ENCODE results near the gene RGMA.
"Not testable (repeated sequence)": the region's sequence is repeated elsewhere in the genome, so short reads cannot be mapped to it uniquely, and the experiment has no call there.

RGMA gene

GRCh38 chr15:93065641-93066045 lies 23.4 kb downstream of the RGMA start:
- no peak overlapping the region for H3K4me3 ChIP-seq (replicated peaks in 1 of 2; ENCODE audit: low read depth in 2 of 2, low read length in 2 of 2)
- DNase-seq (ENCODE audit: low read depth in 2 of 2): no peak
- TF ChIP-seq, protein P1, sequence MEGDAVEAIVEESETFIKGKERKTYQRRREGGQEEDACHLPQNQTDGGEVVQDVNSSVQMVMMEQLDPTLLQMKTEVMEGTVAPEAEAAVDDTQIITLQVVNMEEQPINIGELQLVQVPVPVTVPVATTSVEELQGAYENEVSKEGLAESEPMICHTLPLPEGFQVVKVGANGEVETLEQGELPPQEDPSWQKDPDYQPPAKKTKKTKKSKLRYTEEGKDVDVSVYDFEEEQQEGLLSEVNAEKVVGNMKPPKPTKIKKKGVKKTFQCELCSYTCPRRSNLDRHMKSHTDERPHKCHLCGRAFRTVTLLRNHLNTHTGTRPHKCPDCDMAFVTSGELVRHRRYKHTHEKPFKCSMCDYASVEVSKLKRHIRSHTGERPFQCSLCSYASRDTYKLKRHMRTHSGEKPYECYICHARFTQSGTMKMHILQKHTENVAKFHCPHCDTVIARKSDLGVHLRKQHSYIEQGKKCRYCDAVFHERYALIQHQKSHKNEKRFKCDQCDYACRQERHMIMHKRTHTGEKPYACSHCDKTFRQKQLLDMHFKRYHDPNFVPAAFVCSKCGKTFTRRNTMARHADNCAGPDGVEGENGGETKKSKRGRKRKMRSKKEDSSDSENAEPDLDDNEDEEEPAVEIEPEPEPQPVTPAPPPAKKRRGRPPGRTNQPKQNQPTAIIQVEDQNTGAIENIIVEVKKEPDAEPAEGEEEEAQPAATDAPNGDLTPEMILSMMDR (IDR thresholded peaks at IDR 0.05; ENCODE audit: low read depth, low read length): no peak

DNA sequence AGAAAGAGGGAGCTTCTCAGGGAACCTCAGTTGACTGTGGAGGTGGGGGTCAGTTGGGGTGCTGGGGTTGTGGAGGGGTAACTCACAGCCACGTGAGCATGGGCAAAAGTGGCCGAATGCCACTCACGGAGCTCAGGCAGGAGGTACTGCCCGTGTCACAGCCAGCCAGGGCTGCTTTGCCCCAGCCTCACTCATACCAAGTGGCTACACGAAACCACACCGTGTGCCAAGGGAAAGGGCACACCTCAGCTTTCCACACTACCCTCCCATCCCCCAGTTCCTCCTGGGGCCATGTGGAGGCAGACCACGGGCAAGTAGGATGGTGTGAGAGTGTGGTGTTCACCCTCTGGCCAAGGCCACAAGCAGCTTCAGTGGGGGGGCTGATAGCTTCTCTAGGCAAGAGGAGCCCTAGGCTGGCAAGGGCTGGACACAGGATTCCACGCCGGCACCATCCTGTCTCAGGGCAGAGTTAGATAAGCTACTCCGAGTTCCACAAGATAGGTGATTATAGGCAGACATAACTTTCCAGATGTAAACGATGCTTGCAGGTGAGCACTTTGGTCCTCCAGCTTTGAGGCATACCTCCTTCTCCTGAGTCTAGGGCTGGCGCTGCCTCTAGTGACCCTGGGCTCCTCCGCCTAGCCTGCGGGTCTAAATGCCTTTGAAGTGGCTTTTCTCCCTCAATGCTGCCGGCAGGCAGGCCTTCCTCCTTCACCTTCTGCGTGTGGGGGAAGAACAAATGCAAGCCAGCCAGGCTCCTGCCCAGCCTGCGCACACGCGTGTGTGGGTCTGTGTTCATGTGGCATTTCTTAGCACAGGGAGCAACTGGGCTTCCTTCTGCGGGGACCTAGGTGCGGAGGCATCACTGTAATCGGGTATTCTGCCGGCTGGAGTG lies 25.0 kb downstream of the RGMA start:
- TF ChIP-seq, protein P1 (IDR thresholded peaks at IDR 0.05; ENCODE audit: low read depth, low read length): no peak
- no peak for DNase-seq (ENCODE audit: low read depth in 2 of 2)
- no peak overlapping the region for H3K4me3 ChIP-seq (replicated peaks in 1 of 2; ENCODE audit: low read depth in 2 of 2, low read length in 2 of 2)

DNA sequence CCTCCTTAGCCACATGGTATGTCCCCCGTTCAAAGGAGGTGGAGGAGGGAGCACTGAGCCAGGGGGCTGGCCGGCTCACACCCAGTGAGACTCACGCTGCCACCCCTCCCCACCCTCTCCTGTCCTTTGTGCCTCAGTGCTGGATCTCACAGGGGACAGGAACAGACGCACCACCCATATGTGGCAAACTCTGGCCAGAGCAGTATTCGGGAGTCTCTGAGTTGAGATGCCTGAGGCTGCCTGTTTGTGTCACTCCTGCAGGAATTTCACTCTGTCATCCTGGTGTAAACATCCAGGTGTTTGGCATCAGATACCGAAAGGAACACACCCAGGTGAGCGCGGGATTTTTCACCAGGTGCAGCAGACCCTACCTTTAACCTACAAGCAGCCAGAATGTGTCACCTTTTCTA lies 25.7 kb downstream of the RGMA start:
- TF ChIP-seq, protein P1 (IDR thresholded peaks at IDR 0.05; ENCODE audit: low read depth, low read length): no peak
- H3K4me3 ChIP-seq (replicated peaks in 1 of 2; ENCODE audit: low read depth in 2 of 2, low read length in 2 of 2): no peak overlapping the region
- no peak for DNase-seq (ENCODE audit: low read depth in 2 of 2)

- not testable (repeated sequence) for DNase-seq (ENCODE audit: low read depth in 2 of 2); H3K4me3 ChIP-seq (replicated peaks in 1 of 2; ENCODE audit: low read depth in 2 of 2, low read length in 2 of 2)
These were observed 26.3 kb downstream of the RGMA start for GRCh38 chr15:93062628-93063261.

GRCh38 chr15:93060336-93061248 lies 28.4 kb downstream of the RGMA start:
- DNase-seq (ENCODE audit: low read depth in 2 of 2): no peak

GRCh38 chr15:93059442-93059841 lies 29.6 kb downstream of the RGMA start:
- no peak overlapping the region for H3K4me3 ChIP-seq (replicated peaks in 1 of 2; ENCODE audit: low read depth in 2 of 2, low read length in 2 of 2)
- TF ChIP-seq, protein P1 (IDR thresholded peaks at IDR 0.05; ENCODE audit: low read depth, low read length): no peak
- no peak for DNase-seq (ENCODE audit: low read depth in 2 of 2)

More at GRCh38 chr15:93060336-93061248, 28.4 kb downstream of the RGMA start:
- TF ChIP-seq, protein P1 (IDR thresholded peaks at IDR 0.05; ENCODE audit: low read depth, low read length): no peak
- H3K4me3 ChIP-seq (replicated peaks in 1 of 2; ENCODE audit: low read depth in 2 of 2, low read length in 2 of 2): no peak overlapping the region

Measured in cardiac fibroblast (primary cell).